NCI-H748 (cell line): ENCODE results near the gene EFCAB6.
"Not testable (repeated sequence)": the region's sequence is repeated elsewhere in the genome, so short reads cannot be mapped to it uniquely, and the experiment has no call there.

ENCODE experiments used
- DNase-seq: peaks from one replicate; lab custom pipeline; 2025; ENCODE audit not compliant: unreplicated experiment; lab: John Stamatoyannopoulos, UW

EFCAB6 gene

DNA sequence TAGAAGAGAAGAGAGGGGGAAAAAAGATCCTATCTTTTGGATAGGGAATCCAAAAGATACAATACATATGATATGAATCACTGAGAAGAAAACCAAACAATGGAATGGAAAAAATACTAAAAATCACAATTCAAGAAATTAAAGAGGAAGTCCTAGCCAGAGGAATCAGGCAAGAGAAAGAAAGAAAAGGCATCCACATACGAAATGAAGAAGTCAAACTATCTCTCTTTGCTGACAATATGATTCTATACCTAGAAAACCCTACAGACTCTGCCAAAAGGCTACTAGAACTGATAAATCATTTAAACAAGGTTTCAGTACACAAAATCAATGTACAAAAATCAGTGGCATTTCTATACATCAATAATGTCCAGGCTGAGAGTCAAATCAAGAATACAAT is 91.4 kb downstream of the EFCAB6 start:
- no peak for DNase-seq

DNA sequence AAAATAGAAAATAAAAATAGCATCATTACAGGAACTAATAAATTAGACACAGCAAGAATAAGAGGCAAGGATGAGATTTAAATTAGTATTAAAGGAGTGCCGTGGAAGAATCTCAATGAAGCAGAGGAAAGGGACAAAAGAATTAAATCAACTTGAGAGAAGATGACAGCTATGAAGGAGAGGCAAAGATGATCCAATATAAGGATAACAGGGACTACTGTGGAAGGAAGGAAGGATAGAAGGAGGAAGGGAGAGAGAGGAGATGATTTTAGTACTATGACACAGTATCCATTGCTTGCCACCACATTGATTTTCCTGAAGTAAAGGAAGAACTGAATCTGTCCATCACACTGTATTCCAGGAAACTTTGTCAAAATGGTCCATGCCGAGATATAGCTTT is 98.0 kb downstream of the EFCAB6 start:
- no peak for DNase-seq

- DNase-seq: no peak
These were observed 100.4 kb downstream of the EFCAB6 start for GRCh38 chr22:43711681-43712080.

GRCh38 chr22:43707648-43708047 is 104.5 kb downstream of the EFCAB6 start:
- no peak for DNase-seq

GRCh38 chr22:43706571-43707328 is 105.4 kb downstream of the EFCAB6 start:
- DNase-seq: no peak

GRCh38 chr22:43706151-43706550 is 106.0 kb downstream of the EFCAB6 start:
- no peak for DNase-seq

GRCh38 chr22:43704051-43704450 is 108.1 kb downstream of the EFCAB6 start:
- DNase-seq: no peak

DNA sequence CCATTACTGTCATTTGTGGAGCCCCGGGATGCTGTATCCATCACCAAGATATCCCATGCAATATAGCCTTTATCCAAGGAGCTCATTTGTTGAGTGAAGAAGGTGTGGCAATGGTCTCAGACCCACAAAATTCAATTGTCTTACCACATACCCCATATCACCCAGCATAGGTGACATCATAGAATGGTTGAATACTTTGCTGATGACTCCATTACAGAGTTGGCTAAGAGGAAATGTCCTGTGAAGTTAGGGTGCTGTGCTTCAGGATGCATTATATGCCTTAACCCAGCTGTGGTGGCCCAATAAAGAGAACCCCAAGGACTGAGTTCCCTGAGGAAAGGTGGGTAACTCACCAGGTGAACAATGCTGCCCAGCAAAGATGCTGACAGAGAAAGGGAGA is 113.7 kb downstream of the EFCAB6 start:
- DNase-seq: no peak

GRCh38 chr22:43697894-43698293 is 114.2 kb downstream of the EFCAB6 start:
- DNase-seq: no peak

- no peak for DNase-seq
These were observed 118.9 kb downstream of the EFCAB6 start for GRCh38 chr22:43693249-43693648.

- no peak for DNase-seq
These were observed 122.7 kb downstream of the EFCAB6 start for GRCh38 chr22:43689356-43689755.

DNA sequence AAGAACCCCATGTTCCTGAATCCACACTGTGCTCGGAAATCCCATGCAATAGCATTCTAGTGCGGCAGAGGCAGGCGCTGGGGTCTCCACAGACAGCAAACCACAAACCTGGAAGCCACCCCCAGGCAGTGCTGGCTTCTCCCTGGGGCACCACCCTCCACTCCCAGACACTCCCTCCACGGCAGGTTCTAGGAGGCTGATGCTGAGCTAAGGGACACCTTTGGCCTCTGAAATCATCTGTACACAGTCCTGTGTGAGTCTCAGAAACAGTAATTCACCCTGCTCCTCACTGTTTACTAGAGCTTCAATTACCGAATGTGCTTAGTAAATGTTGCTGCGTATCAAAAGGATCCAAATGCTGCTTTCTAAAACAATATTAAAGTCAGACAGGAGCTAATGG is 129.3 kb downstream of the EFCAB6 start:
- DNase-seq: no peak

GRCh38 chr22:43681731-43682360 is 130.3 kb downstream of the EFCAB6 start:
- DNase-seq: no peak

- DNase-seq: no peak
These were observed 141.6 kb downstream of the EFCAB6 start for GRCh38 chr22:43670513-43670912.

GRCh38 chr22:43669190-43669589 is 142.9 kb downstream of the EFCAB6 start:
- DNase-seq: no peak

DNA sequence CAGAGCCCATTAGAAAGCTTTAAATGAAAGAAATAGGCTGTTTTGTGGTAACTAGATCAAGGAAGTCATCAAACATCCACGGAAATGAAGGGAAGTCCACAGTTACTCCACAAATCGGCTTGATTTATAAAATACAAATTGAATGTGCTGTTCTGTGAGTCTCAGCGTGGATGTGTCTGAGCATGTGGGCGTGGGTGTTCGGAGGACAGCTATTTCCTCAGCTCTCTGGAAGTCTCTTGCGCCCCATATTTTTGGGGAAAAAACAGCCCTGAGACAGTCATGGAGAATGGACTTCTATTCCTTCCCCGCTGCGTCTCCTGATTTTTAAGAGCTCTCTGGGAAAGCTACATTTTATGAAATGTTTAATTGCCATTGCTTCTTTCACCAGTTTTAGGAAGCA is 144.4 kb downstream of the EFCAB6 start:
- no peak for DNase-seq

GRCh38 chr22:43666457-43666856 is 145.6 kb downstream of the EFCAB6 start:
- DNase-seq: no peak

GRCh38 chr22:43658823-43659222 is 153.3 kb downstream of the EFCAB6 start:
- DNase-seq: no peak

DNA sequence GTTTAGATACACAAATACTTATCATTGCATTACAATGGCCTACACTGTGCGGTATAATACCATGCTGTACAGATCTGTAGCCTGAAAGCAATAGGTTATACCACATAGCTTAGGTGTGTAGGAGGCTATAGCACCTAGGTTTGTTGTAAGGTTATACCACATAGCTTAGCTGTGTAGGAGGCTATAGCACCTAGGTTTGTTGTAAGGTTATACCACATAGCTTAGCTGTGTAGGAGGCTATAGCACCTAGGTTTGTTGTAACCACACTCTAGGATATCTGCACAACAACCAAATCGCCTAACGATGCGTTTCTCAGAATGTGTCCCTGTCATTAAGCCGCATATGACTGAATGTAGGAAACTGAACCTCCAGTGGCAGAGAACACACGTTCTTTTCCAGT is 155.5 kb downstream of the EFCAB6 start:
- not testable (repeated sequence) for DNase-seq

DNA sequence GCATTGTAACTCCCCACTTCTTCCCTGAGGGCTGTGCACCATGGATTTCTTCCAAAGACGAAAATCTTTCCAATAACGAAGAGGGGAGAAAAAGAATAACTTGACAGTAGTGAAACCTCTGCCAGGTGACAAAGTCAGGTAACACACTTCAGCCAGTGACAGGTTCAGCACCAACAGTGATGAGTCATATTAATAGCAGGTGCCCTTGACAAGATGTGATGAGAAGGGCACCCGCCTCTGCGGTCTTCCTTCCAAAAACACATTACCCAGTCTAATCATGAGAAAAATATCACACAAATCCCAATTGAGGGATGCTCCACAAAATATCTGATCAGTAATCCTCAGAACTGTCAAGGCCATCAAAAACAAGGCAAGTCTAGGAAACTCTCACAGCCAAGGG is 157.8 kb downstream of the EFCAB6 start:
- no peak for DNase-seq

DNA sequence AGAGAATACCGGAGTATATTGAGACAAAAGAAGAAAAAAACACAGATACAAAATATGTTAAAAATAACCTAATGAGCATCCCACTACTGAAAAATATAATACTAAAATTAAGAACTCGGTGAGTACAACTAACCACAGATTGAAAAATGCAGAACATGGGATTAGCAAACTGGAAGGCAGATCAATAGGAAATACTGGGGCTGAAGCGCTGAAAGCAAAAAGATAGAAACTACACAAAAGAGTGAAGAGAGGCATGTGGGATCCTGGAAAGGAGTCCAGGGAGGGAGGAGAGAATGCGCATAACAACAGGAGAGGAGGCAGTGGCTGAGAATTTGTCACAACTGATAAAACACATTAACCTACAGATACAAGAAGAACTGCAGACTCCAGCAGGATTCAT is 159.3 kb downstream of the EFCAB6 start:
- no peak for DNase-seq

DNA sequence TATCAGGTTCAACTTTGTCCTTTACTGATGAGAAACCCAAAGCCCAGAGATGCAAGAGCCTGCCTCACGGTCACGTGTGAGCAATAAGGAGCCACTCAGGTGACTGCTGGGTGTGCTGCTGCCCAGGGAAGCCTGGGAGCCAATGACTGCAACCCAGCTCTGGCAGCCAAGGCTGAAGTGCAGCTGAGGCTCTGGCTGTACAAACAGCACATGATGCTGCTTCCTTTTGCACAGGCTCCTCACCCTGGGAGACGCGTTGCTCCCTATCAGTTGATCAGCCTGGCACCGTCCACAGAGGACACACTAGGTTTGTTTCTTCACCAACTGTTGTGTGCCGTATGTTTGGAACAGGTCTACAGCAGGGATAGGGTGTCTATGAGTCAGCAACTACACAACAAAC is 168.7 kb downstream of the EFCAB6 start:
- DNase-seq: no peak
